Activated naive CD8-positive, alpha-beta T cell treated with anti-CD3 and anti-CD28 coated beads, Interleukin-2, amount 50 U/mL, for 24 hours (primary cell): ENCODE results near the gene PRPH.
"Not testable (repeated sequence)": the region's sequence is repeated elsewhere in the genome, so short reads cannot be mapped to it uniquely, and the experiment has no call there.

Experiments
- ATAC-seq: fragments of 150-1000 bp; cut with Tn5 transposase; one replicate; pipeline ENCODE4 v1.10.0; 2021
- DNase-seq: peaks from one replicate; pipeline ENCODE4 v3.0.0; 2021
- H3K27ac Mint-ChIP-seq: one replicate; pipeline ENCODE4 v1.8.0; 2021; ENCODE audit warnings: mild to moderate bottlenecking, mixed read lengths
- H3K27me3 Mint-ChIP-seq: one replicate; pipeline ENCODE4 v1.8.0; 2021; ENCODE audit warnings: mixed read lengths
- H3K36me3 Mint-ChIP-seq: one replicate; pipeline ENCODE4 v1.8.0; 2021; ENCODE audit warnings: low read depth, mixed read lengths
- H3K4me1 Mint-ChIP-seq: one replicate; pipeline ENCODE4 v1.8.0; 2021; ENCODE audit warnings: mixed read lengths
- H3K4me3 Mint-ChIP-seq: one replicate; pipeline ENCODE4 v1.8.0; 2021; ENCODE audit warnings: mild to moderate bottlenecking, moderate library complexity, mixed read lengths
- H3K9me3 Mint-ChIP-seq: one replicate; pipeline ENCODE4 v1.8.0; 2021; ENCODE audit warnings: mixed read lengths

The PRPH gene

GRCh38 chr12:49295082-49295936 is at the start of gene PRPH:
PRPH (plus strand) TSS chr12:49295147; CDS start chr12:49295201, 54 bp downstream.
- H3K4me3 Mint-ChIP-seq: no peak within 1 kb of the TSS
- H3K27ac Mint-ChIP-seq: no peak within 1 kb of the TSS
- H3K9me3 Mint-ChIP-seq: no peaks in the 10 kb centered on the region
- no peaks in the 10 kb centered on the region for H3K36me3 Mint-ChIP-seq
- H3K27me3 Mint-ChIP-seq: peaks cover 46% of the 10 kb centered on the region
- no peak for DNase-seq
- no peak for ATAC-seq
- peaks cover 16% of the 10 kb centered on the region for H3K4me1 Mint-ChIP-seq

GRCh38 chr12:49251357-49251756 is 43.6 kb upstream of the PRPH start:
- no peak overlapping the region for H3K4me3 Mint-ChIP-seq
- ATAC-seq (no peak), DNase-seq (no peak)
- H3K4me1 Mint-ChIP-seq: peaks cover 4% of the 10 kb centered on the region
- H3K36me3 Mint-ChIP-seq: no peaks in the 10 kb centered on the region
- H3K9me3 Mint-ChIP-seq: no peaks in the 10 kb centered on the region
- no peaks in the 10 kb centered on the region for H3K27me3 Mint-ChIP-seq
- H3K27ac Mint-ChIP-seq: no peak overlapping the region

GRCh38 chr12:49253033-49253623 is 41.8 kb upstream of the PRPH start:
- Mint-ChIP-seq H3K36me3 (no peaks in the 10 kb centered on the region), H3K4me3 (no peak overlapping the region), H3K4me1 (peaks cover 4% of the 10 kb centered on the region), H3K27me3 (no peaks in the 10 kb centered on the region), H3K9me3 (no peaks in the 10 kb centered on the region), H3K27ac (no peak overlapping the region)
- ATAC-seq: peak; percentile 61
- DNase-seq: no peak

GRCh38 chr12:49255456-49255855 is 39.5 kb upstream of the PRPH start:
- H3K27me3 Mint-ChIP-seq, H3K36me3 Mint-ChIP-seq, H3K4me1 Mint-ChIP-seq, ATAC-seq, H3K27ac Mint-ChIP-seq, H3K9me3 Mint-ChIP-seq, H3K4me3 Mint-ChIP-seq, DNase-seq: not testable (repeated sequence)

- Mint-ChIP-seq H3K36me3 (no peaks in the 10 kb centered on the region), H3K4me3 (no peak overlapping the region), H3K27ac (no peak overlapping the region), H3K27me3 (no peaks in the 10 kb centered on the region), H3K4me1 (peaks cover 7% of the 10 kb centered on the region), H3K9me3 (no peaks in the 10 kb centered on the region)
- ATAC-seq (no peak), DNase-seq (no peak)
These were observed 38.9 kb upstream of the PRPH start for GRCh38 chr12:49255857-49256637.

- not testable (repeated sequence) for ATAC-seq, H3K36me3 Mint-ChIP-seq, H3K27me3 Mint-ChIP-seq, H3K27ac Mint-ChIP-seq, H3K9me3 Mint-ChIP-seq, H3K4me1 Mint-ChIP-seq, H3K4me3 Mint-ChIP-seq, DNase-seq
These were observed 37.3 kb upstream of the PRPH start for GRCh38 chr12:49257508-49258184.

GRCh38 chr12:49259452-49259851 is 35.5 kb upstream of the PRPH start:
- no peak for ATAC-seq
- no peak overlapping the region for H3K27ac Mint-ChIP-seq
- H3K9me3 Mint-ChIP-seq: no peaks in the 10 kb centered on the region
- H3K27me3 Mint-ChIP-seq: no peaks in the 10 kb centered on the region
- H3K36me3 Mint-ChIP-seq: no peaks in the 10 kb centered on the region
- H3K4me3 Mint-ChIP-seq: no peak overlapping the region
- H3K4me1 Mint-ChIP-seq: peaks cover 14% of the 10 kb centered on the region
- DNase-seq: no peak

- DNase-seq (no peak), ATAC-seq (no peak)
- Mint-ChIP-seq H3K27me3 (no peaks in the 10 kb centered on the region), H3K9me3 (no peaks in the 10 kb centered on the region), H3K4me3 (no peak overlapping the region), H3K27ac (no peak overlapping the region), H3K36me3 (no peaks in the 10 kb centered on the region), H3K4me1 (peaks cover 14% of the 10 kb centered on the region)
These were observed 34.8 kb upstream of the PRPH start for GRCh38 chr12:49260166-49260565.

- ATAC-seq (no peak), DNase-seq (no peak)
- Mint-ChIP-seq H3K4me3 (no peak overlapping the region), H3K27ac (no peak overlapping the region), H3K4me1 (peaks cover 19% of the 10 kb centered on the region), H3K36me3 (peaks cover 5% of the 10 kb centered on the region), H3K27me3 (no peaks in the 10 kb centered on the region), H3K9me3 (no peaks in the 10 kb centered on the region)
These were observed 34.2 kb upstream of the PRPH start for GRCh38 chr12:49260571-49261363.

GRCh38 chr12:49261721-49262120 is 33.2 kb upstream of the PRPH start:
- no peak for ATAC-seq
- H3K27ac Mint-ChIP-seq: no peak overlapping the region
- no peaks in the 10 kb centered on the region for H3K9me3 Mint-ChIP-seq
- H3K27me3 Mint-ChIP-seq: no peaks in the 10 kb centered on the region
- no peak for DNase-seq
- no peak overlapping the region for H3K4me3 Mint-ChIP-seq
- H3K36me3 Mint-ChIP-seq: peaks cover 13% of the 10 kb centered on the region
- H3K4me1 Mint-ChIP-seq: peaks cover 25% of the 10 kb centered on the region

GRCh38 chr12:49263400-49263763 is 31.6 kb upstream of the PRPH start:
- Mint-ChIP-seq H3K36me3 (peaks cover 26% of the 10 kb centered on the region), H3K4me1 (peaks cover 40% of the 10 kb centered on the region), H3K27ac (peak overlapping the region; percentile 68), H3K4me3 (peak overlapping the region; percentile 97), H3K9me3 (no peaks in the 10 kb centered on the region), H3K27me3 (no peaks in the 10 kb centered on the region)
- no peak for ATAC-seq
- no peak for DNase-seq

- DNase-seq (no peak), ATAC-seq (peak; percentile 50)
- Mint-ChIP-seq H3K27me3 (no peaks in the 10 kb centered on the region), H3K4me1 (peaks cover 47% of the 10 kb centered on the region), H3K4me3 (peak overlapping the region; percentile 97), H3K27ac (peak overlapping the region; percentile 79), H3K9me3 (no peaks in the 10 kb centered on the region), H3K36me3 (peaks cover 37% of the 10 kb centered on the region)
These were observed 30.5 kb upstream of the PRPH start for GRCh38 chr12:49264466-49264872.

- peaks cover 51% of the 10 kb centered on the region for H3K4me1 Mint-ChIP-seq
- peak within 1 kb of the TSS; percentile 97 for H3K4me3 Mint-ChIP-seq
- H3K36me3 Mint-ChIP-seq: peaks cover 44% of the 10 kb centered on the region
- peak; percentile 88 for ATAC-seq
- H3K27ac Mint-ChIP-seq: peak within 1 kb of the TSS; percentile 98
- no peaks in the 10 kb centered on the region for H3K27me3 Mint-ChIP-seq
- DNase-seq: peak; percentile 94
- no peaks in the 10 kb centered on the region for H3K9me3 Mint-ChIP-seq
These were observed 29.8 kb upstream of the PRPH start, which contains the start of gene TUBA1C for GRCh38 chr12:49264873-49265792. TUBA1C (plus strand) TSS chr12:49265082; CDS start chr12:49265182, 100 bp downstream.
